ENCODE measurements around the gene ERBB4.

The ERBB4 gene

DNA sequence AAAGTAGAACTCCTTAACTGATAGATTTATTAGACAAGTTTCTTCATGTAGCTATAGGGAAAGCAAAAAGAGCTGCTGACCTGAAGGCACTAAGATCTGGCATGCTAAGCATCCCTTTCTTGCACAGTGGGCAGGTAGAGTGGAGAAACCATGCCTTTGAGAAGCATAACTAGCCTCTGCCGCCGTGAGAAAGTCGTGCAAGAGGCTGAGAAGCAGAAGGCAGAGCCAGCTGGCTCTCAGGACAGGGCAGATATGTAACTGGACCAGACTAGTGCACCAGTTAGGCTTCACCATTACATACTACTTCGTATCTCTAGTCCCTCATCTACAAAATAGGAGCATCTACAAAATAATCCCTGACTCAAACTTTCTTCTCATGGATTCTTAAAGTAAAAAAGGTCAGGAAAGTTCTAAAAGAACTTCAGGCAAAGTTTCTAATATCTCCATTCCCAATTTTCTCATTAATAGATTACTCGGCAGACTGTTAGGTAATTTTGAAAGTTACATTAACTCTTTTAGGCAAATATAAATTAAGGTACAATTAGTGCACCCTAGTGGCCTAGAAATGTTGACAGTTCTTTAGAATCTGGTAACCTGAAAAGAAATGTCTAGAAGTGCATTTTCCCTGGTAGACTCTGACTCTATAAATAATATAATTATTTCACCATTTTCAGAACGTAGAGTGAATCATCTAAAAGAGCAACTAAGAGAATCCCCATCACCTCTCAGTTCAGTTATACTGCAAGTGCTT, 10.3 kb downstream of the ERBB4 start:
- H3K4me3 ChIP-seq (ENCODE audit: low read depth in 1 of 2, low read length in 1 of 2): no peak overlapping the region

DNA sequence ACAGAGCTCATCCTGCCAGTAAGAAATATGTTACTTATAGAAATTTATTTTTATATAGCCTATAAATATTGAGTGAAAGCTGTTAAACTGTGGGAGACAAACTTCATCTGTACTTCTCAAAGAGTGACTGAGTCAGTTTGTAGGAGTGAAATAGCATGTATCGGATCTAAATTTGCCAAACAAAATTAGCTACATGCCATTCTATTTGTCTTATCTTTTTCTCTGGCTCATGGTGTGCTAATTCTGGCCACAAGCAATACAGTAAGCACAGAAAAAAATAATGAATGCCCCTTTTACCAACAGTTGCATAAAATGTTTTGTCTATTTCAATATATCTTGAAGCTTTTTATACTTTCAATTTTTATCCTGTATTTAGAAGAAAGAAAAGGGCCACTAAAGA, 12.5 kb downstream of the ERBB4 start:
- no peak overlapping the region for H3K4me3 ChIP-seq (ENCODE audit: low read depth in 1 of 2, low read length in 1 of 2)
- no peaks in the 10 kb centered on the region for H3K36me3 ChIP-seq
- peaks cover 12% of the 10 kb centered on the region for H3K27me3 ChIP-seq
- no peak overlapping the region for H3K27ac ChIP-seq
- H3K4me1 ChIP-seq (ENCODE audit: control insufficient read depth in 1 of 2, insufficient read depth in 1 of 2, low read depth in 1 of 2, low read length in 1 of 2): no peaks in the 10 kb centered on the region
- H3K9me3 ChIP-seq: no peaks in the 10 kb centered on the region
- TF ChIP-seq, protein P1, sequence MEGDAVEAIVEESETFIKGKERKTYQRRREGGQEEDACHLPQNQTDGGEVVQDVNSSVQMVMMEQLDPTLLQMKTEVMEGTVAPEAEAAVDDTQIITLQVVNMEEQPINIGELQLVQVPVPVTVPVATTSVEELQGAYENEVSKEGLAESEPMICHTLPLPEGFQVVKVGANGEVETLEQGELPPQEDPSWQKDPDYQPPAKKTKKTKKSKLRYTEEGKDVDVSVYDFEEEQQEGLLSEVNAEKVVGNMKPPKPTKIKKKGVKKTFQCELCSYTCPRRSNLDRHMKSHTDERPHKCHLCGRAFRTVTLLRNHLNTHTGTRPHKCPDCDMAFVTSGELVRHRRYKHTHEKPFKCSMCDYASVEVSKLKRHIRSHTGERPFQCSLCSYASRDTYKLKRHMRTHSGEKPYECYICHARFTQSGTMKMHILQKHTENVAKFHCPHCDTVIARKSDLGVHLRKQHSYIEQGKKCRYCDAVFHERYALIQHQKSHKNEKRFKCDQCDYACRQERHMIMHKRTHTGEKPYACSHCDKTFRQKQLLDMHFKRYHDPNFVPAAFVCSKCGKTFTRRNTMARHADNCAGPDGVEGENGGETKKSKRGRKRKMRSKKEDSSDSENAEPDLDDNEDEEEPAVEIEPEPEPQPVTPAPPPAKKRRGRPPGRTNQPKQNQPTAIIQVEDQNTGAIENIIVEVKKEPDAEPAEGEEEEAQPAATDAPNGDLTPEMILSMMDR (IDR thresholded peaks at IDR 0.05): no peak

More for the DNA sequence above, 10.3 kb downstream of the ERBB4 start:
- TF ChIP-seq, protein P1 (IDR thresholded peaks at IDR 0.05): no peak
- H3K36me3 ChIP-seq: no peaks in the 10 kb centered on the region
- no peaks in the 10 kb centered on the region for H3K4me1 ChIP-seq (ENCODE audit: control insufficient read depth in 1 of 2, insufficient read depth in 1 of 2, low read depth in 1 of 2, low read length in 1 of 2)
- peaks cover 23% of the 10 kb centered on the region for H3K27me3 ChIP-seq
- no peaks in the 10 kb centered on the region for H3K9me3 ChIP-seq
- H3K27ac ChIP-seq: no peak overlapping the region

DNA sequence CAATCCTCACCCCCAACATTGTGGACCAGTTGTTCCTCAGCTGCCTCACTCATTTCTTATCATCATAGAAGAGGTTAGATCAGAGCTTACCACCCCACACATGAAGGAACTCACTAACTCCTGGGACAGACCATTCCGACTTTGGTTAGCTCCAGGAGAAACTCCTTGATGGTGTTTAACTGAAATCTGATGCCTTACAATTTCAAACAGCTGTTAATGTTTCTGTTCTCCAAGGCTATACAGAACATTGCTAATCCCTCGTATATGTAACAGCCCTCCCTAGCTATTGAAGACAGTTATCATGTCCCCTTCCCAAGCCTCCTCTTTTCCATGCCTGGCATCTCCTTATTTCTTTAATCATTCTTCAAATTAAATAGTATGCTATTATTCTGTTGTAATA, 14.8 kb downstream of the ERBB4 start:
- H3K4me1 ChIP-seq (ENCODE audit: control insufficient read depth in 1 of 2, insufficient read depth in 1 of 2, low read depth in 1 of 2, low read length in 1 of 2): no peaks in the 10 kb centered on the region
- no peaks in the 10 kb centered on the region for H3K27me3 ChIP-seq
- TF ChIP-seq, protein P1 (IDR thresholded peaks at IDR 0.05): no peak
- H3K36me3 ChIP-seq: no peaks in the 10 kb centered on the region
- no peaks in the 10 kb centered on the region for H3K9me3 ChIP-seq
- H3K27ac ChIP-seq: no peak overlapping the region
- no peak overlapping the region for H3K4me3 ChIP-seq (ENCODE audit: low read depth in 1 of 2, low read length in 1 of 2)

DNA sequence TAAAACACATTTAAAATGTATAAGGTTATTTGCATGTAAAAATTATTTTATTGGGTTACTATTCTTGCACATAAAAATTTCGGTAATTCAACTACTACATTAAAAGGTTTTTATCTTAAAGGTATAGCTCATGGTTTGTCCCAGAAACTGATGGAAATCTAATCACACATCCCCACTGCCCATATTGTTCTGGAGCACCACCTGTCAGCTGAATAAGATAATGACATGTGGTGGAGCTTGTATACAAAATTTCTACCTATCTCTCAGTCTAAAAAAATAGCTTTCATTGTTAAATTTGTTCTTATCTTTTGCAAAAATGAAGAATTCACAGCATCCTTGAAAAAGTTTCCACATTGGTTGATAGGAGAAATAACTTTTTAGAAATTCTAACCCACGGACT, 18.3 kb downstream of the ERBB4 start:
- TF ChIP-seq, protein P1 (IDR thresholded peaks at IDR 0.05): no peak
- Histone ChIP-seq H3K4me3 (ENCODE audit: low read depth in 1 of 2, low read length in 1 of 2) (no peak overlapping the region), H3K9me3 (no peaks in the 10 kb centered on the region), H3K27ac (no peak overlapping the region), H3K4me1 (ENCODE audit: control insufficient read depth in 1 of 2, insufficient read depth in 1 of 2, low read depth in 1 of 2, low read length in 1 of 2) (no peaks in the 10 kb centered on the region), H3K27me3 (no peaks in the 10 kb centered on the region), H3K36me3 (no peaks in the 10 kb centered on the region)

DNA sequence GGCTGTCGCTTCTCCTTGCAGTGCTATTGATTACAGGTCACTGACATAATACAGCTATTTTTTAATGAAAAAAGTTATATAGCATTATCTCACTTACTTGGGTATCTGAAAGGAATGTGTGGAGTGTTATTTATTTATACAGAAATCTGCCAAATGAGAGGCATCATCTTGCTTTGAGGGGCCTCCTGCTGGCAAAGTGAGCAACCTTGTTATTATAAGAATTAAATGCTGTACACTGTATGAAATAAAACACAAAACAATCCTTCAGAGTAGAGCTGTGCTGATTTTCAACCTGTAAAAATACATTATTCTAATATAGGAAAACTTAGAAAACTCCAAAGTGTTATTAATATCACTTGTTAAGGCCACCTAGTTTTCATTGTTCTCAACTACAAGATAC, 20.9 kb downstream of the ERBB4 start:
- Histone ChIP-seq H3K4me3 (ENCODE audit: low read depth in 1 of 2, low read length in 1 of 2) (no peak overlapping the region), H3K4me1 (ENCODE audit: control insufficient read depth in 1 of 2, insufficient read depth in 1 of 2, low read depth in 1 of 2, low read length in 1 of 2) (no peaks in the 10 kb centered on the region)
- TF ChIP-seq, protein P1 (IDR thresholded peaks at IDR 0.05): no peak

More for the DNA sequence above, 20.9 kb downstream of the ERBB4 start:
- Histone ChIP-seq H3K27ac (no peak overlapping the region), H3K27me3 (no peaks in the 10 kb centered on the region), H3K36me3 (no peaks in the 10 kb centered on the region), H3K9me3 (no peaks in the 10 kb centered on the region)
